DOHH2 (cell line): ENCODE data around the gene SLC25A17.
A peak's percentile ranks its signal among the peaks of the same experiment; 100 is the strongest.
"Not testable (repeated sequence)": the region's sequence is repeated elsewhere in the genome, so short reads cannot be mapped to it uniquely, and the experiment has no call there.

Source experiments
- H3F3A ChIP-seq: fragments of 200-600 bp; sonication (generic), shearing (Covaris generic); 2 replicates; pipeline ENCODE4 v1.6.0; 2016; ENCODE audit warnings: antibody characterized with exemption, mild to moderate bottlenecking; ENCODE audit not compliant: control insufficient read depth, insufficient read depth
- H3K27ac ChIP-seq: fragments of 200-600 bp; sonication (generic); 2 replicates; pipeline ENCODE4 v1.5.1; 2014; ENCODE audit warnings: low read depth, mild to moderate bottlenecking, low read length, moderate library complexity
- H3K27me3 ChIP-seq: fragments of 200-600 bp; sonication (generic); 2 replicates; pipeline ENCODE4 v1.6.1; 2014; ENCODE audit warnings: mild to moderate bottlenecking, low read length, mixed read lengths; ENCODE audit not compliant: control insufficient read depth
- H3K36me3 ChIP-seq: fragments of 200-600 bp; sonication (generic); 2 replicates; pipeline ENCODE4 v1.6.1; 2014; ENCODE audit warnings: mild to moderate bottlenecking, low read length, moderate library complexity, mixed read lengths; ENCODE audit not compliant: control insufficient read depth
- H3K4me1 ChIP-seq: fragments of 200-600 bp; sonication (generic); 2 replicates; pipeline ENCODE4 v1.6.1; 2014; ENCODE audit warnings: mild to moderate bottlenecking, low read length, mixed read lengths; ENCODE audit not compliant: control insufficient read depth
- H3K4me2 ChIP-seq: fragments of 200-600 bp; sonication (generic); 2 replicates; pipeline ENCODE4 v1.6.0; 2014; ENCODE audit warnings: mild to moderate bottlenecking, low read length, moderate library complexity
- H3K4me3 ChIP-seq: fragments of 200-600 bp; sonication (generic); 2 replicates; pipeline ENCODE4 v1.5.1; 2014; ENCODE audit warnings: mild to moderate bottlenecking, low read length, mixed read lengths
- H3K79me2 ChIP-seq: fragments of 200-600 bp; sonication (generic); 2 replicates; pipeline ENCODE4 v1.6.1; 2014; ENCODE audit warnings: mild to moderate bottlenecking, low read length, mixed read lengths; ENCODE audit not compliant: control insufficient read depth
- H3K9me2 ChIP-seq: fragments of 200-600 bp; sonication (generic); replicated peaks from 2 replicates; pipeline ENCODE4 v1.6.1; 2014; ENCODE audit warnings: mild to moderate bottlenecking, low read length, mixed read lengths; ENCODE audit not compliant: control insufficient read depth
- H3K9me3 ChIP-seq: fragments of 200-600 bp; sonication (generic); 2 replicates; pipeline ENCODE4 v1.6.1; 2014; ENCODE audit warnings: antibody characterized with exemption, low read length, mixed read lengths; ENCODE audit not compliant: control insufficient read depth, insufficient read depth
- H4K20me1 ChIP-seq: fragments of 200-600 bp; sonication (generic); 2 replicates; pipeline ENCODE4 v1.6.0; 2014; ENCODE audit warnings: low read depth, mild to moderate bottlenecking, antibody characterized with exemption, low read length, moderate library complexity; ENCODE audit not compliant: control insufficient read depth, insufficient read depth
- CTCF ChIP-seq: fragments of 200-600 bp; sonication (generic); IDR thresholded peaks from one replicate; pipeline ENCODE4 v1.5.1; 2014; ENCODE audit warnings: antibody characterized with exemption, mild to moderate bottlenecking, low read depth, low read length; ENCODE audit not compliant: poor library complexity, severe bottlenecking
- EZH2phosphoT487 ChIP-seq: fragments of 200-600 bp; sonication (generic); IDR thresholded peaks from 2 replicates; pipeline ENCODE4 v1.6.1; 2017; ENCODE audit warnings: borderline replicate concordance, mild to moderate bottlenecking, antibody characterized with exemption, low read length, moderate library complexity, mixed read lengths

The SLC25A17 gene

GRCh38 chr22:40764763-40765441, 54.2 kb downstream of the SLC25A17 start:
- H3K36me3 ChIP-seq: peaks cover 20% of the 10 kb centered on the region
- no peaks in the 10 kb centered on the region for H3K9me3 ChIP-seq
- H3F3A ChIP-seq: peaks cover 21% of the 10 kb centered on the region
- peak overlapping the region; percentile 81 for H3K27ac ChIP-seq
- TF ChIP-seq CTCF (no peak), EZH2phosphoT487 (no peak)
- no peaks in the 10 kb centered on the region for H4K20me1 ChIP-seq
- peaks cover 39% of the 10 kb centered on the region for H3K4me1 ChIP-seq
- no peaks in the 10 kb centered on the region for H3K9me2 ChIP-seq
- no peaks in the 10 kb centered on the region for H3K79me2 ChIP-seq
- peak overlapping the region; percentile 56 for H3K4me3 ChIP-seq
- H3K27me3 ChIP-seq: no peaks in the 10 kb centered on the region
- peak overlapping the region; percentile 70 for H3K4me2 ChIP-seq

- no peak overlapping the region for H3K4me2 ChIP-seq
- TF ChIP-seq EZH2phosphoT487: no peak
- TF ChIP-seq CTCF: no peak
- H3K36me3 ChIP-seq: no peaks in the 10 kb centered on the region
- H3K79me2 ChIP-seq: no peaks in the 10 kb centered on the region
- no peaks in the 10 kb centered on the region for H3K9me3 ChIP-seq
- H3F3A ChIP-seq: no peaks in the 10 kb centered on the region
- H3K4me1 ChIP-seq: peaks cover 15% of the 10 kb centered on the region
- H3K27ac ChIP-seq: no peak overlapping the region
- no peaks in the 10 kb centered on the region for H3K9me2 ChIP-seq
- H3K27me3 ChIP-seq: no peaks in the 10 kb centered on the region
- no peak overlapping the region for H3K4me3 ChIP-seq
- H4K20me1 ChIP-seq: no peaks in the 10 kb centered on the region
Observed at GRCh38 chr22:40759294-40759840, 59.8 kb downstream of the SLC25A17 start.

- not testable (repeated sequence) for H3K4me2 ChIP-seq, H4K20me1 ChIP-seq, H3K27ac ChIP-seq, H3K4me3 ChIP-seq, H3K9me3 ChIP-seq, H3K79me2 ChIP-seq, H3F3A ChIP-seq, H3K27me3 ChIP-seq, H3K9me2 ChIP-seq, H3K36me3 ChIP-seq
- H3K4me1 ChIP-seq: peaks cover 10% of the 10 kb centered on the region
Observed at GRCh38 chr22:40758851-40759250, 60.3 kb downstream of the SLC25A17 start.

GRCh38 chr22:40758390-40758789, 60.8 kb downstream of the SLC25A17 start:
- no peaks in the 10 kb centered on the region for H3K9me3 ChIP-seq
- H3K4me2 ChIP-seq: no peak overlapping the region
- no peaks in the 10 kb centered on the region for H3K36me3 ChIP-seq
- H4K20me1 ChIP-seq: no peaks in the 10 kb centered on the region
- TF ChIP-seq CTCF (no peak), EZH2phosphoT487 (no peak)
- H3K27ac ChIP-seq: no peak overlapping the region
- H3K79me2 ChIP-seq: no peaks in the 10 kb centered on the region
- peaks cover 9% of the 10 kb centered on the region for H3K4me1 ChIP-seq
- no peak overlapping the region for H3K4me3 ChIP-seq
- no peaks in the 10 kb centered on the region for H3K9me2 ChIP-seq
- no peaks in the 10 kb centered on the region for H3F3A ChIP-seq
- H3K27me3 ChIP-seq: no peaks in the 10 kb centered on the region
